IPS-NIHi11 (cell line): ENCODE measurements around the gene ATG16L1.

Experiments used
- DNase-seq: peaks from one replicate; pipeline ENCODE4 v3.0.0; 2012; ENCODE audit warnings: mixed read lengths, low spot score

Gene ATG16L1

GRCh38 chr2:233251306-233252116 lies at the start of gene ATG16L1:
ATG16L1 (plus strand) TSS chr2:233251673; CDS start chr2:233251828, 155 bp downstream.
- DNase-seq, result peak; percentile 100

GRCh38 chr2:233202531-233202944 lies 48.9 kb upstream of the ATG16L1 start:
- DNase-seq, result no peak

GRCh38 chr2:233203060-233203459 lies 48.4 kb upstream of the ATG16L1 start:
- DNase-seq, result no peak

GRCh38 chr2:233204286-233204936 lies 47.1 kb upstream of the ATG16L1 start:
- DNase-seq, result no peak

- no peak for DNase-seq
Measured at GRCh38 chr2:233208382-233209116, 42.9 kb upstream of the ATG16L1 start.

GRCh38 chr2:233209117-233209532 lies 42.3 kb upstream of the ATG16L1 start:
- no peak for DNase-seq

GRCh38 chr2:233209533-233210171 lies 41.8 kb upstream of the ATG16L1 start:
- peak; percentile 82 for DNase-seq

GRCh38 chr2:233210281-233210680 lies 41.2 kb upstream of the ATG16L1 start:
- no peak for DNase-seq

- no peak for DNase-seq
Measured at GRCh38 chr2:233210843-233211547, 40.5 kb upstream of the ATG16L1 start.

GRCh38 chr2:233211548-233211895 lies 40.0 kb upstream of the ATG16L1 start:
- DNase-seq, result no peak

- no peak for DNase-seq
Measured at GRCh38 chr2:233213011-233213410, 38.5 kb upstream of the ATG16L1 start.

- no peak for DNase-seq
Measured at GRCh38 chr2:233213975-233214374, 37.5 kb upstream of the ATG16L1 start.

- DNase-seq, result no peak
Measured at GRCh38 chr2:233217892-233218377, 33.5 kb upstream of the ATG16L1 start.

- no peak for DNase-seq
Measured at GRCh38 chr2:233218836-233219235, 32.6 kb upstream of the ATG16L1 start.

- DNase-seq, result no peak
Measured at GRCh38 chr2:233219848-233220247, 31.6 kb upstream of the ATG16L1 start.

GRCh38 chr2:233221378-233222063 lies 30.0 kb upstream of the ATG16L1 start:
- DNase-seq, result no peak

- no peak for DNase-seq
Measured at GRCh38 chr2:233223059-233223894, 28.2 kb upstream of the ATG16L1 start.

- DNase-seq, result no peak
Measured at GRCh38 chr2:233225230-233226068, 26.0 kb upstream of the ATG16L1 start.

- no peak for DNase-seq
Measured at GRCh38 chr2:233226511-233227031, 24.9 kb upstream of the ATG16L1 start.
